Fibroblast of skin of back (primary cell): ENCODE data around the gene FHIT.
"Not testable (repeated sequence)": the region's sequence is repeated elsewhere in the genome, so short reads cannot be mapped to it uniquely, and the experiment has no call there.

ENCODE experiments used
- DNase-seq: peaks from one replicate; pipeline ENCODE4 v3.0.0-alpha.2; 2013

Gene FHIT

GRCh38 chr3:61110576-61110975 lies 140.7 kb downstream of the FHIT start:
- DNase-seq, result no peak

- DNase-seq, result no peak
Measured at GRCh38 chr3:61108247-61109019, 142.8 kb downstream of the FHIT start.

- DNase-seq, result no peak
Measured at GRCh38 chr3:61094608-61095007, 156.6 kb downstream of the FHIT start.

GRCh38 chr3:61093364-61093763 lies 157.9 kb downstream of the FHIT start:
- no peak for DNase-seq

DNA sequence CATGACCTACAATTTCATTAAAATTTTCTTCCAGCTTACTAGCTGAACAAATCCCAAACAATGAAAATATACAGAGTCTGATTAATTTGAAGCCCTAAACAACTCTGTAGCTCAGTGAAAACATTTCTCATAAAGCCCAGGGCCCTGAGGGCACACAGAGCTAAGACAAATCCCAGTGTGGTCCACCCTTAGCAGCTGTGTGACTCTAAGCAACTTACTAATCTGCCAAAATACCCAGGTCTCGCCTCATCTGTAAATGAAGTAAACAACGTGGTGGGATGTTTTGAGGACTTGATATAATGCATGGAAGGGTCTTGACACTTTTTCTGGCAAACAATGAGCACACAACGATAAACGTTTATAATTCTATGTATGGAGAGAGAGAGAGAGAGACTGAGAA lies 158.4 kb downstream of the FHIT start:
- no peak for DNase-seq

GRCh38 chr3:61090389-61091169 lies 160.7 kb downstream of the FHIT start:
- no peak for DNase-seq

- no peak for DNase-seq
Measured at GRCh38 chr3:61087465-61087864, 163.8 kb downstream of the FHIT start.

DNA sequence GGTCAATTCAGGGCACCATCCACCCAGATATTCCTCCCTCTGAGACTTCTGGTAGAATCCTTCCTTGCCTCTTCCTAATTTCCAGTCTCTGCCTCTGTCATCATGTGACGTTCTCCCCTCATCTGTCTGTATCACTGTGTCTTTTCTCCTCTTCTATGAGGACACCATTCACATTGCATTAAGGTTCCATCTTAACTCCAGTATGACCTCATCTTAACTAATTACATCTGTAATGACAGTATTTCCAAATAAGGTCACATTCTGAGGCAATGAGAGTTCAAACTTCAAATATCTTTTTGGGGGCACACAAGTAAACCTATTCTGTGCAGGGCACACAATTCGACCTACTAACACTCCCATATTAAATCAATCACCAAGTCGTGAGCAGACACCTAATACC lies 169.7 kb downstream of the FHIT start:
- no peak for DNase-seq

- peak; percentile 17 for DNase-seq
Measured at GRCh38 chr3:61080737-61081445, 170.4 kb downstream of the FHIT start.

DNA sequence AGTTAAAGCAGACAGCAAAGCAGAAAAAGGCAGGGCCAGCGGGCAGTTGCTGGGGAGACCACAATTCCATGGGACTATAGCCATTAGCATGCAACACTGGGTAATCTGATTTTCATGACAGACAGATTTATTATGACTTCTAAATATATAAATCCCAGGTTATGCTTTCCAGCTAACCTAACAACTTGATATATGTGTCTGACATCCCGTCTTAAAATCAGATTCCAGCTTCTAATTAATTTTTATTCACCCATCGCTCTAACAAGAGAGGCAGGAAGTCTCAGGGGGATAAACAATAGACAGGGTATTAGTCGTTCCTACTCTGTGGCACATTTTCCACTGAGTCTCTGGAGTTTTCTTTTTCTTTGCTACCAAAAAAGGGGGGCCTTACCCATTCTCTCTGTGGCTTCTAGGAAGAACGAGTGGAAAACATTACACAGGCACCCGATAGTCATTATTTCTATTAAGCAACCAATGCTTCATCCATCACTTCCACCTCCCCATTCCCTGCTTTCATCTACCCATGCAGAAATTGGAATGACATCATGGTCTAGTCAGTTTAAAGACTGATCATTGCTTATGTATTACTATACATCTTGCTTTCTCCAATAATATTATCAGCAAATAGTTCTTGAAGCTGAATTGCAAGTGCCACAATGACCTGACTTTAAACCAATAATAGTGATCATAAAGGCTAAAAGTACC lies 173.1 kb downstream of the FHIT start:
- no peak for DNase-seq

DNA sequence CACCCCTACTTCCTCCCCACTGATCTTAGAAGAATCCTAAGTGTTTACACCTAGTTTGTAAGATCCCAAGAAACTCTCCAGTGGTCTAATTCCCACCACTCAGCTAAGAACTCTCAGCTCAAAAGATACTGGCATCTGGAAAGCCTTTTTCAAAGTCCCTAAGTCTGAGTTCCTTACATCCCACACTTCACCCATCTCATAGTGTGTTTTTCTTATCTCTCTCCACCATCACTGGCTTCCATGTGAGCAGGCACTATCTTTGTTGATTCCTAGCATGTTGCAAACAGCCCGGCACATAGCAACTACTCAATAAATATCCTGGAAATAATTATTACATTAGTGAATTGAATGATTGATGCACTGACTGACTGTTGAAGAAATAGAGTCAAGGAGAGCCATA lies 173.7 kb downstream of the FHIT start:
- no peak for DNase-seq

DNA sequence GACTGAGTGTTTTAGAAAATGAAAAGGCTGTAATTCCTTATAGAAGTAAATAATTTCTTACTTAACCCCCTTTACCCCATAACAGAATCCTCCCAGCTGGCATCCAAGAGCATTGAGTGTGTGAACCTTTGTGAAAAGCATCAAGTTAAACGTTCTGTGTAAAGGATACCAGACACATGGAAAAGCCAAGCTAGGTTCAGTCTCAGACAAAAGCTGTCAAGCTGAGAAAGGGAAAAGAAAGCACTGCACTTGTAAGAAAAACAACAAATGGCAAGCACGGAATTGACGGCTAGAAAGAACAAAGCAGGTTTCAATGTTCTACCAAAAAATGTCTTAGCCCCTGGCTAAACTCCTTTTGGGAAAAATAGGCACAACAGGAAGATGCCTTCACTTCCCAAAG lies 176.5 kb downstream of the FHIT start:
- no peak for DNase-seq

DNA sequence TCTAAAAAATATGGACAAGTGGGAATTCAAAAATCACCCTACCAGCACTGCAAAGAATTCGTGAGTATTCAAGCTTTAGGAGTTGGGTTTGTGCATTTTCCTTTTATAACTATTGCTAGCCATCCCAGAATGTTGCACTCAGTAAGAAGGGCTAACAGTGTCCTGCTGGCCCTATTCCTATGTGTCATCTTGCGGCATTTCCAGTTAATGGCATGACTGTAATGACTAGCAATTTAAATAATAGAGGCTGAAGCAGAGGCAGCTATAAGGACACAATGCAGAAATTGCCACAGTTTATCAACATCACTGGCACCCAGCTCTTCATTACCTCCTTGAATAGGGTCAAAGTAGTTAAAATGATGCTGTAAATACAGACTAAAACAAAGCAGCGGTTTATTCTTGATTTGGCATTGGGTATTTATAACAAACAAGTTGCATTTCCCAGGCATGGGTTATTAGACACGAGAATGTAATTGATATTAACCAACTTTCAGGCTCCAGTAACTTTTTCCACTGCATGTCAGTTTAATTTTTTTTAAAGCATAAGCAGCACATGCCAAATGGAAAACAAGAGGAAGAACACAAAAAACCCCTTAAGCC lies 177.6 kb downstream of the FHIT start:
- DNase-seq, result no peak

DNA sequence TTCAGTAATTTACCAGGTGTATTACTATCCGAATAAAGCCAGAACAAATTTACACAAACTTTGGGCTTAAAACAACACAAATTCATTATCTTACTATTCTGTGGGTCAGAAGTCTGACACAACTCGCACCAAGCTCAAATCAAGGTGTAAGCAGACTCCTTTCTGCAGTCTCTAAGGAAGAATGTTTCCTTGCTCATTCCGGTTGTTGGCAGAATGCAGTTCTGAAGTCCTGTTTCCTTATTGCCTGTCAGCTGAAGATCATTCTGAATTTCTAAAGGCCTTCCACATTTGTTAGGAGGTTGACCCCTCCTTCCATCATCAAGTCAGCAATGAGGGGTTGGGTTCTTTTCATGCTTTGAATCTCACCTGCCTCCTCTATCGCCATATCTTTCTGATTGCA lies 183.2 kb downstream of the FHIT start:
- no peak for DNase-seq

DNA sequence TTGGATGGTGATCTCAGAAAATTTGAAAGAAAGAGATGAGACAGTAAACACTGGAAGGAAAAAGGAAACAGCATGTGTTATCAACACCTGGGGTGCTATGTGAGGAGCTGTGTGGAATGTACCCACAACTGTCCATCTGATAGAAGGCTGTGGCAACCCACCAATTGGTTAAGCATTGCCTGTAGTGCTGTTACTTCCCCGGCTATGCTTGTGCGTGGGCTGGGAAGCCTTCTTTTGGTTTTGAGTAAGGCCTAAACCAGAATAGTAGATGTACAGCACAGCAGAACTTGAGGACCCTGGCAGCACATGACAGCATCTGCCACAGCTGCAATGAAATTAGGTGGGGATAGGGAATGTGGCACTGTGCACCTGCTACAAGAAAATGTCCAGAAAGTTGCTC lies 184.5 kb downstream of the FHIT start:
- DNase-seq, result no peak

- not testable (repeated sequence) for DNase-seq
Measured at GRCh38 chr3:61066222-61066621, 185.0 kb downstream of the FHIT start.

- no peak for DNase-seq
Measured at GRCh38 chr3:61065451-61066011, 185.7 kb downstream of the FHIT start.

- no peak for DNase-seq
Measured at GRCh38 chr3:61061092-61061723, 190.0 kb downstream of the FHIT start.

GRCh38 chr3:61060411-61060861 lies 190.8 kb downstream of the FHIT start:
- DNase-seq, result no peak

- DNase-seq, result no peak
Measured at GRCh38 chr3:61058836-61059235, 192.4 kb downstream of the FHIT start.

- DNase-seq, result no peak
Measured at GRCh38 chr3:61057464-61057863, 193.8 kb downstream of the FHIT start.
